Activated CD4-positive, alpha-beta T cell treated with anti-CD3 and anti-CD28 coated beads, Interleukin-2, amount 50 U/mL, for 1 hour (primary cell): Measurements from ENCODE around the gene OSBPL5.

ENCODE experiments used
- DNase-seq: peaks from one replicate; pipeline ENCODE4 v3.0.0-alpha.2; 2020

OSBPL5 gene

GRCh38 chr11:3148255-3148989, 16.7 kb downstream of the OSBPL5 start:
- no peak for DNase-seq

GRCh38 chr11:3147626-3148025, 17.5 kb downstream of the OSBPL5 start:
- no peak for DNase-seq

GRCh38 chr11:3147257-3147619, 17.9 kb downstream of the OSBPL5 start:
- no peak for DNase-seq

DNA sequence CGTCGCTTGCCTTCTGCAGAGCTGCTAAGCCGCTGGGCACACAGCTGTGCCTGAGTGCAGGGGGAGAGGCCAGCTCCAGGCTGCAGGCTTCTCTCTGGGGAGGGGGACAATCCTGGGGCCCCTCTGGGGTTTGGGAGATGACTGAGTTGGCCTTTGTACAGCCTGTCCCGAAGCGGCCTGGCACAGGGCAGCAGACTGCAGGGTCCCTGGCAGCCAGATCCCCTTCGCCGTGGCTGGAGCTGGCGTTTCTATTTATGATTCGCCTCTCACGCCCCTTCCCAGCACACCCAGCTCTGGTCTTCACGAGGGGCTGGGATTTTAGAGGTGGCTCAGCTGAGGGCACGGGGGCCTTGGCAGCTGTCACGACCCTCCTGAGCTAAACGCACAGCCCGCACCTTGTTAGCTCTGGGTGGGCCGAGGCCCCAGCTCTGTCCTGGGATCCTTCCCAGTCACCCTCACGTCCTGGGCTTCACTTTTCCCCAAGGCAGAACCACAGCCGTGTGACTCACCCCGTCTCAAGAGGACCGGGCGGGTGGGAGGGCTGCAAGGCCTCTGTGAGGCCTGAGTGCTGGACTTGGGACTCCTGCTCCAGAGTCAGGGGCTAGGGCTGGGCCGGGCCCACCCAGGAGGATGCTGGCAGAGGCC, 18.4 kb downstream of the OSBPL5 start:
- DNase-seq, result no peak

DNA sequence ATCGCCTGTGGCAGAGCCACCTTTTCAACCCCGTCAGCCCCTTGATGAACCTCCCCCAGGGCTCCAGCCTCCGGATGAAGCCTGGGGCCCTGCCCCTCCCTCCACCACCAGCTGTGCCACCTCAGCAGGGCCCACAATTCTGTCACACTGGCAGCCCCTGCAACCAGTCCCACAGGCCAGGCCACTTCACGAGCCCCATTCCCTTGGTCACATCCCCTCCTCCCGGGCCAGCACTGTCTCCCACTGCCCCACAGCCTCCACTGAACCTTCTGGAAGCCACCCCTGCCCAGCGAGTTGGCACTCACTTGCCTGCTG, 19.9 kb downstream of the OSBPL5 start:
- no peak for DNase-seq

DNA sequence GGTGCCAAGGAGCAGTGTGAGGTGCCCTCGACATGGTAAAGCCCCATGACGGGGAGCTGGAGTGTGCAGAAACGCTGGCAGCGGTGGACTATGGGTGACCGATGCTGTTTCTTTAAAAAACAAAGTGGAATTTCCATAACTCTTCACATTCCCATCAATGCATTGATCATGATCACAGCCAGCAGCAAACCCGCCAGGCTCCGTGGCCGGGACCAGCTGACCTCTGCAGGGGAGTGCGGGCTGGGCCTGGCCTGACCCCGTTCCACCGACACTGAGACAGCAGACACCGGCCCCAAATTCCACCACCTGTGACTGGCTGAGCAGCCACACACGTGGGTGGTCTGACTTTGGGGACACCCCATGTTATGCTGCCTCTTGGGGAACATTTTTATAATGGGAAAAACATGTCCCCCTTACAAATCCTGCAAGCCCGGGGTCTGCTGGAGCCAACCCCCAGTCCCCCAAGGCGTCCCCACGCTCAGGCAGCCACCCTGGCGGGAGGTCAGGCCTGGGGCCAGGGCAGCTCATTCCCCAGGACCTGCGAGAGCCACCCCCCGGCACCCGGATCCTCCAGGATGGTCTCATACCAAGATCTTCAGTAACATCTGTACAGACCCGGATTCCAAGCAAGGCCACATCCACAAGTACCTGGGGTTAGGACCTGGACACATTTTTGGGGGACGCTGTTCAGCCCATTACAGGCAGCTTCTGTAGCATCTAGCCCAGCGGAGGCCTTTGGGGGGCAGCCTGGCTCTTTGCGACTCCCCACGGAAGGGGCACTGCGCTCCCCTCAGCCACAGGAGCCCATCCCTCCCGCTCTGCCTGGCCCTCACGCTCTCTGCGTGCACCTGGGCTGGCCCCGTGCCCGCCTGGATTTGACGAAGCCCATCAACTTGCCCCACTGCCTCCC, 20.6 kb downstream of the OSBPL5 start:
- DNase-seq, result no peak

- no peak for DNase-seq
Observed at GRCh38 chr11:3143136-3143880, 21.8 kb downstream of the OSBPL5 start.

DNA sequence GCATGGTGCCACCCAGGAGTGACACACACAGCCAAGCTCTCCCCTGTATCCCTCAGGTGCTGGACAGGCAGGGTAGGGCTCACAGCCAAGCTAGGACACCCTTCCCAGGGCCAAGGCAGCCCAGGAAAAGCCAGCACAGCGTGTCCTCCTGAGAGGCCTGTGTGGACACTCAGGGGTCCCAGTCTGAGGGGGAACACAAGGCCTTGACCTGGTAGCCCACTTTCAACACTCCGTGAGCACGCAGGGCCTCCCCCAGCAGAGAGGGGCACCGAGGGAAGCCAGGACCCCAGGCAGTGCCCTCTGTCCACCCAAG, 24.9 kb downstream of the OSBPL5 start:
- no peak for DNase-seq

DNA sequence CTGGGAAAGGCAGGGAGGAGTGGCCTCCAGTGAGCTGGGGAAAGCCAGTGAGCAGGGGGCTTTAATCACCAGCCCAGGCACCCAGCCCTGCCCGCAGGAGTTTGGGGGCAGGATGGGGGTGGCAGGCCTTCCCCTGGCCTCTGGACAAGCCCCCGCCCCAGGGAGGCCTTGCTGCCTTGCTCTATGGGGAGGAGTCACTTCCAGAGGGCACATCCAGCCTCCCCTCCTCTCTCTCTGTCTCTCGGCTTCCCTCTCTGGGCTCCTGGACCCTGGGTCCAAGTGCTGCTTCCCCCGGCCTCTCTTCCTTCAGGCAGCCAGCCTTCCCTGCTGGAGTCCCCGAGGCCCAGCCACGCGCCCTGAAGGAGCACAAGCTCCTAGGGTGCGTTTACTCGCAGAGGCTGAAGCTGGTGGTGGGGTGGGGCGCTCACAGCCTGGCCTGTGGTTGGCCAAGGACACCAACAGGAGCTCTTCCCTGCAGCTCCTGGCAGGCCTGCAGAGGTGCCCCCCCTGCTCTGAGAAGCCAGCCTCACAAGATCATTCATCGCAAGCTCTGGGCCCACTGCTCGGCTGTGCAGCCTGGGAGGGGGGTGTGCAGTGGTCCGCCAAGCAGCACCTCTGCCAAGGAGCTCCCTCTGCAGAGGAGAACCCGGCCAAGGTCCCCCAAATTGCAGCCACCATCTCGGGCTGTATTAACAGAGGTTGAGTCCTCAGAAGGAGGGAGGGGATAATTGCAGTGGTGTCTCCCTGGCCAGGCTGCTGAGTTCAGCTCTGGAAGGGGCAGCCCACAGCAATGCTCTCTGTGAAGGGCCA, 25.4 kb downstream of the OSBPL5 start:
- DNase-seq, result no peak

DNA sequence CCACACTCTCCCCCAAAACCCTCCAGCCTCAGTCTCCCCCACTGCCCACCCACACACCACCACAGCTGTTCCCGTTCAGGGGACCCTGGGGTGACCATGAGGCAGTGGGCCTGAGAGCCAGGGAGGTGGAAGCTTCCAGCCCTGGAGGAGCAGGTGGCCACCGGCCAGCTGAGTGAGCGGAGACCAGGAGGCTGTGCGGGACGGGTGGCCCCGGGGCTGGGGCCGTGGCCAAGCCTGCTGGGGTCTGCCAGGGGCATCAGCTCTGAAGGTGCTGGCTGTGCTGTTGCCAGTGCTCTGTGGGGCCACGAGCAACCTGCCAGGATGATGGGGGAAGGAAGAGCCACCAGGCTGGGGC, 26.0 kb downstream of the OSBPL5 start:
- no peak for DNase-seq

DNA sequence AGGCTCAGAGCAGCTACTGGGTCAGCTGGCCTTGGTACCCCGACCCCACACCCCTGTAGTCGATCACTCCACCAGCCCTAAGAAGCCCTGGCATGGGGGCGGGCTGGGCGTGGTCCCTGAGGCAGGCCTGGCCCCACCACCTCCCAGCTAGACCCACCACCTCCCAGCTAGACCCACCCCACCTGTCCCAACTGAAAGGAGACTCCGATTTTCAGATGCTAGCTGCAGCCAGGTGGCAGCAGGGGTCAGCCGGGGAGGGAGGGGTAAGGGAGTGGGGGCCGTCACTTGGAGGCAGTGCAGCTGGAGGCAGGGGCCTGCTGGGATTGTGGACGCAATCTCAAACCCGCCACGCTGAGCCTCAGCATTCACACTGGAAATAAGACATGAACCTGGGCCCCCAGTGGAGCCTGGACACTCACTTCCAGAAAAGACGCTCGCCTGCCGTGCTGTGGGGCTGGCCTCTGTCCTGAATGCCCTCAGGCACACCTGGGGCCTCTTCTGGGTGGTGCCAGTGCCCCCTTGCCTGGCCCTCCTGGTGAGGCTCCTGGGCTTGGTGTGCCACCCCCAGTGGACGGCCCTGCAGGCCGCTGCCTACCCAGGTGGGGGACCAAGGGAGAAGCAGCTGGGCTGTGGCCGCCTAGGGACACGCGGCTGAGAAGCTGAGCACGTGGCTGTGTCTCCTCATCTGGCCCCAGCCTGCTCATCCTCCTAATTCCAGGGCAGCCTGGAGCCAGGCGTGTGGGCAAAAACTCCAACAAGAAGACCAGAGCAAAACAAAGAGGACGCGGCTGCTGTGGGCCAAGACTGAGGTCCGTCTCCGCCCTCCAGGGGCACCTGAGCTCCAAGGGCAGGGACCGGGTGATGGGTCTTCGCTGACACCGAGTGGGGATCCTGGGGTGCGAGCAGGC, 26.7 kb downstream of the OSBPL5 start:
- DNase-seq, result no peak

DNA sequence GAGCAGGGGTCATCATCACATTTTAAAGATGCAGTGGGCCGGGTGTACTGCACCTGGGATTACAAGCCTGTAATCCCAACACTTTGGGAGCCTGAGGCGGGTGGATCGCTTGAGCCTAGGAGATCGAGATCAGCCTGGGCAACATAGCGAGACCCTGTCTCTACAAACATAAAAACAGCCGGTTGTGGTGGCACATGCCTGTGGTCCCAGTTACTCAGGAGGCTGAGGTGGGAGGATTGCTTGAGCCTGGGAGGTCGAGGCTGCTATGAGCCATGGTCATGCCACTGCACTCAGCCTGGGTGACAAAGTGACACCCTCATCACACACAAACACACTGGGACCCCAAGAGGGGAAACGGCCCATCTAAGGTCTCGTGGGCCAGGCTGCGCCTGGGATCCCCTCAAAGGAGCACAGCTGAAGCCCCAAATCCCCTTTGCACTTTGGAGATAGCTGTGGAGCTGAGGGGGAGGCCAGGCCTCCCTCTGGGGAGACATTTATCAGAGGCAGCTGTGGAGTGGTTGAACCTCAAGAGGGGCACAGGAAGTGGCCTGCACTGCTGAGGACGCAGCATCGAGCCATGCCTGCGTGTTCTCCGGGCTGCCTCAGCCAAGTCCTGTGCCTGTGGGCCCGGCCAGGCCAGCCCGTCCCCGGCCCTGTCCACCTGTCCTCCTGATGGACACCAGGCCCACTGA, 27.5 kb downstream of the OSBPL5 start:
- DNase-seq, result no peak

GRCh38 chr11:3136546-3137455, 28.3 kb downstream of the OSBPL5 start:
- DNase-seq, result no peak

- no peak for DNase-seq
Observed at GRCh38 chr11:3135481-3136440, 29.3 kb downstream of the OSBPL5 start.

- DNase-seq, result no peak
Observed at GRCh38 chr11:3134651-3135480, 30.2 kb downstream of the OSBPL5 start.

- DNase-seq, result no peak
Observed at GRCh38 chr11:3134218-3134621, 30.9 kb downstream of the OSBPL5 start.
